AG09309 (cell line): Measurements from ENCODE around the gene NPTN.

Experiments used
- DNase-seq: peaks from one replicate; pipeline ENCODE4 v3.0.0-alpha.2; 2010; ENCODE audit warnings: low read depth
- H3K4me3 ChIP-seq: 2 replicates; pipeline ENCODE4 v1.5.1; 2011; ENCODE audit warnings: mild to moderate bottlenecking, low read depth, low read length, moderate library complexity; ENCODE audit not compliant: control insufficient read depth
- CTCF ChIP-seq: IDR thresholded peaks from 2 replicates; pipeline ENCODE4 v1.5.1; 2011; ENCODE audit warnings: mild to moderate bottlenecking, low read depth, low read length, inconsistent platforms; ENCODE audit not compliant: insufficient read depth, control insufficient read depth; ENCODE audit errors: missing control alignments

Gene NPTN

DNA sequence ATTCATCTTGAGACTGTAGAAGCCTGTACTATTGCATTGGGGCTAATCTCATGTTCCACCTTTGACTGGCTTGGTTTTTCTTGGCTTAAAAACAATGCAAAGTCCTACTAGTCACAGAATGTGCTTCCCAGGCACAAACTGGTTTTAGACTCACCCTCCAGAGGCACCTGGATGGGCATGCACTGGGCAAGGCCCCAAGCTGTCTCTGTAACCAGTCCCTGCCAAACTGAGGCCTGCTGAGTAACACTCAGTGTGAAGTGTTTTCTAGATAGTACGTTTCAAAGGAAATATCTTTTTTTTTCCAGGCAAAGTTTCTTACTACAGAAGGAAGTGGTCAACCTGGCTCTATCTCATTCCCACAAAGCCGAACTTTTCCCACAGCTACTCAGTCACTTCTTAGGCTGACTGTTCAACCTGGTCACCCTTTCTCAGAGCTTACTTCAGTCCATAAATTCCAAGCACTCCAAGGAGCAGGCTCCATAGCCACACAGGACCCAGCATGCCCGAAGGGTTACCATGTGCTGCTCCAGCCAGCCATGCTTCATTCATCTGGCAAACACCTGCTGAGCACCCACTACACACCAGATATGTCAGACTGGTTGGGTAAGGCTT lies 57.4 kb downstream of the NPTN start:
- no peak overlapping the region for H3K4me3 ChIP-seq
- no peak for DNase-seq
- TF ChIP-seq CTCF: no peak

GRCh38 chr15:73573572-73573971 lies 59.6 kb downstream of the NPTN start:
- TF ChIP-seq CTCF: no peak
- no peak overlapping the region for H3K4me3 ChIP-seq
- DNase-seq: no peak

DNA sequence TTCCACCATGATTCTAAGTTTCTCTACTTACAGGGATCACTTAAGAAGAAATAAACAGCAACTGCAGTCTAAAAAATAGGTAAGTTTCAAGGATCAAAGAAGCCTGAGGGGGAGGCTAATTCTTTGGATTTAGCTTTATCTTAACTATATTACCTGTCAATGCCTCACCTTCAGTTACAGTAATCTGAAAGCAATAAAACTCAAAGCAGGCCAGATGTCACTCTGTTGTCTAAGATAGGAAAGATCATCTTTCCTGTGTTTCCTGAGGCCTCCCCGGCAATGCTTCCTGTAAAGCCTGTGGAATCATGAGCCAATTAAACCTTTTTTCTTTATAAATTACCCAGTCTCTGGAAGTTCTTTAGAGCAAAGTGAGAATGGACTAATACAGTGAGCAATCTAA lies 60.2 kb downstream of the NPTN start:
- no peak overlapping the region for H3K4me3 ChIP-seq
- no peak for TF ChIP-seq CTCF
- DNase-seq: no peak

DNA sequence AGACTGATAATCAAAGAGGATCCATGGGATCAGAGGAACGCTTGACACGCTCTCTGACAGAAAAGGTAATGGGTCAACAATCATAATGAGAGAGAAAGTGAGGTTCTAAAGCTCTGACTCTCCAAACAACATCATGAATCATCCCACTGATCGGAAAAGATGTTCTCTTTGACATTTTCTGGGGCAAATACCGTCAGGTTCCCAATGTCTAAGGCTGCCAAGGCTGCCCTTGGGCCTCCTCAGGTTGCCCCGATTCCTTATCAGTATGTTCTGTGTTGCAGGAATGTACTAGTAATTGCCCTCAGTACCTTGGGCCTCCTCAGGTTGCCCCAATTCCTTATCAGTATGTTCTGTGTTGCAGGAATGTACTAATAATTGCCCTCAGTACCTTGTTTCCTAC lies 60.9 kb downstream of the NPTN start:
- no peak overlapping the region for H3K4me3 ChIP-seq
- no peak for DNase-seq
- no peak for TF ChIP-seq CTCF

DNA sequence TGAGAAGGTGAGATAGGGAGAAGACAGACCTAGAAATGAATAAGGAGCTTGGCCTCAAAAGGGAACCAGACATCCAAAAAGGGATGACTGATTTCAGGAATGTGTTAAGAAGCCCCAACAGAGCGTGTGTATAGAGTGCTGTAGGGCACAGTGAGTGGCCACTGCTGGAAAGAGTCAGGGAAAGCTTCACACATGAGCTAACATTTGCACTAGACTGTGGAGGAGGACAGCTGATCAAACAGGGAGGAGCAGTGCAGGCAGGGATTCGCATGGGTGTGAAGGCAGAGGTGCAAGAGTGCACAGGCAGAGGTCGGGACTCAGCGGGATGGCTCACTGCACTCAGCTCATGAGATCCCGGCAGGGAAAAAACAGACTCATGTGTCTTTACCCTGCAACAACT lies 61.8 kb downstream of the NPTN start:
- H3K4me3 ChIP-seq: no peak overlapping the region
- DNase-seq: no peak
- no peak for TF ChIP-seq CTCF

DNA sequence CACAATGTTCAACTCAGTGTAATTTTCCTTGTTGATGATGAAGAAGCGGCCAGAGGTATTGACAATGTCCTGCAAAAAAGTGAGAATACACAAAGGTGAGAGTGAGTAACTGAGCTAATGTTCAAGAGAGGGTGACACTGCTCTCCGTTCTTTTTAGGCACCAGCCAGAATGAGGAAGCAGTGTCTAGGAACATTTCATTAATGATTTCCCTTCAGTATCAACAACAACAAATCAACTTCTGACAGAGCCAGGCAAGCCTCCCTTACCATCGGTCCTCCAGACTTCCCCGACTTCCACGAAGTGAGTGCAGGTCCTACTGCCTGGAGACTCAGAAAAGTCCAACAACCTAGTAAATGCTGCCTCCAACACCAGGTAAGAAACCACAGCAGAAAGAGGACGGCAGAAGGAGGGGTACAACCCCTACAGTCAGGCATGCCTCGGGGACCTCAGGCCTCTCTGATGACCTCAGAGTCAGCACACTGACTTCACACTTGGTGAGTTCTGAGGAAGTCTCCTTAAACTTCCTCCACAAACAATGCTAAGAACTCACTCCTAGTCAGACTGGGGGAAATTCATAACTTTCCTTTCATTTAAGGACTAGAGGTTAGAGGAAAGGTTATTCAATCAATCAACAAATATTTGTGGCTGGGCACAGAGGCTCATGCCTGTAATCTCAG lies 62.7 kb downstream of the NPTN start:
- no peak for DNase-seq
- no peak overlapping the region for H3K4me3 ChIP-seq
- no peak for TF ChIP-seq CTCF
